GM12873 (cell line): ENCODE results near the gene DRC1.

Source experiments
- CTCF ChIP-seq: IDR thresholded peaks from 2 replicates; pipeline ENCODE4 v1.5.1; 2012; ENCODE audit warnings: low read depth, mild to moderate bottlenecking, moderate library complexity, low read length, control low read depth; ENCODE audit not compliant: insufficient read depth; ENCODE audit errors: missing control alignments

Gene DRC1

GRCh38 chr2:26407526-26407925 lies 5.8 kb downstream of the DRC1 start:
- no peak for TF ChIP-seq CTCF

GRCh38 chr2:26409785-26410184 lies 8.1 kb downstream of the DRC1 start:
- no peak for TF ChIP-seq CTCF

- no peak for TF ChIP-seq CTCF
Observed at GRCh38 chr2:26410764-26411243, 9.1 kb downstream of the DRC1 start.

GRCh38 chr2:26411419-26411818 lies 9.7 kb downstream of the DRC1 start:
- no peak for TF ChIP-seq CTCF

GRCh38 chr2:26412091-26412673 lies 10.5 kb downstream of the DRC1 start:
- no peak for TF ChIP-seq CTCF

- no peak for TF ChIP-seq CTCF
Observed at GRCh38 chr2:26414311-26414710, 12.6 kb downstream of the DRC1 start.

- no peak for TF ChIP-seq CTCF
Observed at GRCh38 chr2:26421961-26422360, 20.2 kb downstream of the DRC1 start.
